GM19025 (cell line): ENCODE measurements around the gene SLC16A1.
"Not testable (repeated sequence)": the region's sequence is repeated elsewhere in the genome, so short reads cannot be mapped to it uniquely, and the experiment has no call there.

Experiments used
- ATAC-seq: cut with Tn5 transposase; IDR thresholded peaks from one replicate; pipeline ENCODE4 v1.9.1; 2021; ENCODE audit warnings: mild to moderate bottlenecking, low read depth, moderate library complexity; ENCODE audit not compliant: unreplicated experiment

SLC16A1 gene

DNA sequence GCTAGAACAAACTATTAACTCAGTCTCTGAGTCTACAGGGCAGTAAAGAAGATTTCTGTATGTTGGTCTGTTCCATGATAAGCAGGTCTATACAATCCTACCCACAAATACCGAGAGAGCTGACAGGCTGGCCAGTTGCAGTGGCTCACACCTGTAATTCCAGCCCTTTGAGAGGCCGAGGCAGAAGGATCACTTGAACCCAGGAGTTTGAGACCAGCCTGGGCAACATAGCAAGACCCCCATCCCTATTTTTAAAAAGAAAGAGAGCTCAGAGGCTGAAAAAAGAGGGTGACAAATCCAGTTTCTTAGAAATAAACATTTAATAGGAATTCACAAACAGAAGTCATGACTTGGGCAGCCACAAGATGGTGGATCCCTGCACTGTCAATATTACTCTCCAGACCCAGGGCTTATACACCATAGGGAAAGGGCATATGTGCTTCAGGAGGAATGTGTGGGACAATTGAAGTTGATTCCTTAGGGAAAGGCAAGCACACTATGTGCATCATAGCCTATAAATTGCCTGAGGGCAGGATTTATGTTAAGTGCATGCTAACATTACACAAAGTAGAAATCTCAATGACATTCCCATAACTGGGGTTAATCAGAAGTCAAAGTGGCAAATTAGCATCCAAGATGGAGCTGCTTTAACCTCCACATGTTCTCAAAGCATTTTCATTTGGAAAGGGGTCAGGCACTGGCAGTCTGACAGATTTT lies 66.8 kb downstream of the SLC16A1 start:
- no peak for ATAC-seq

DNA sequence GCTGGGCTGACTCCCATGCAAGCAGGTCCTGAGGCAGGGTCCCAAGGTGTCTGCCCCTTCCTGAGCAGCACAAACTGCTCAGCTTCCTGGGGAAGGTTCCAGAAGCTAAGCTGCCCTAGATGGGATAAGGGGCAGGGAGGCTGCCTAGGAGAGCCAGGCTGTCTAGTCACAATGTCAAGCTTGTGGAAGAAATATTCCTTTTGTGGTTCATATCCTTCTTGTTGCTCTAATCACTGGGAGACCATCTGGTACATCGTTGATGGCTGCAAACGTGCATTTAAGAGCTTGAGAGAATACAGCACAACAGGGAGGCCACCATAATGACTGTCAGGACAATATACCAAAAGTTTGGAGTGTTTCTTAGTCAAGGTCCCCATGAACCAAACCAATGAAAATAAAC lies 67.4 kb downstream of the SLC16A1 start:
- ATAC-seq = no peak

DNA sequence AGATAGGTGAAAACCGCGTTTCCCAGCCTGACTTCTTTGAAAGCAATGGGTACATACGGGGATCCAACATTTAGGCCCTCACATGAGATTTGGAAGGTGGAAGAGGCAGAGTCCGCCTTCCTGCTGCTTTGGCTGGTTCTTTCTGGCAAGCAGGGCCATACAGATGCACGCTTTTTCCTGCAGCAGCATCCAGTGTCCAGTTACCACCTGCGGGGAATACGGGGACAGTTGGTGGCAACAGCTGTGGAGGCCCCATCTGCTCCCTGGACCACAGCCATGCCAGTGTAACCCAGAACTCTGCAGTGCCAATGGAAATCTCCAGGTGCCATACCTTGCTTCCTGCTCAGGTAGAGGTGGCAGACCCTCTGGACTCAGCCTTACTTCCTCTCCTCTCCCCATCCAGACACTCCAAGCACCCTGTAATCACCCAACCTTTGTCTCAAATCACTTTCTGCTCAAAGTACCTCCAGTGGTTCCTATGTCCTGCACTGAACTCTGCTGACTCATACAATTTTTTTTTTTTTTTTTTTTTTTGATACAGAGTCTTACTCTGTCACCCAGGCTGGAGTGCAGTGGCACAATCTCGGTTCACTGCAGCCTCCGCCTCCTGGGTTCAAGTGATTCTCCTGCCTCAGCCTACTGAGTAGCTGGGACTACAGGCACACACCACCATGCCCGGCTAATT lies 68.3 kb downstream of the SLC16A1 start:
- no peak for ATAC-seq

DNA sequence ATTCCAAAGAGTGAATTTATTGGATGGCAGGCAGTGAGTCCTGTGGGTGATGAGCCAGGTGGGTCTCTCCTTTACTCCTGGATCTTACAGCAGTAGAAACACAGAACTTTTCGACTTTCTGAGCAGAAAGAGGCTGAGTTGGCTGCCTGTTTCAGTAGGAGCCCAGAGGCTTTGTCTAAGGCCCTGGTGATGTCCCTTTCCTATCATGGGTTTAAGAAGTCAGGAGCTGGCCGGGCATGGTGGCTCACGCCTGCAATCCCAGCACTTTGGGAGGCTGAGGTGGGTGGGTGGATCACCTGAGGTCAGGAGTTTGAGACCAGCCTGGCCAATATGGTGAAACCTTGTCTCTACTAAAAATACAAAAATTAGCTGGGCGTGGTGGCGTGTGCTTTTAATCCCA lies 71.0 kb downstream of the SLC16A1 start:
- not testable (repeated sequence) for ATAC-seq

DNA sequence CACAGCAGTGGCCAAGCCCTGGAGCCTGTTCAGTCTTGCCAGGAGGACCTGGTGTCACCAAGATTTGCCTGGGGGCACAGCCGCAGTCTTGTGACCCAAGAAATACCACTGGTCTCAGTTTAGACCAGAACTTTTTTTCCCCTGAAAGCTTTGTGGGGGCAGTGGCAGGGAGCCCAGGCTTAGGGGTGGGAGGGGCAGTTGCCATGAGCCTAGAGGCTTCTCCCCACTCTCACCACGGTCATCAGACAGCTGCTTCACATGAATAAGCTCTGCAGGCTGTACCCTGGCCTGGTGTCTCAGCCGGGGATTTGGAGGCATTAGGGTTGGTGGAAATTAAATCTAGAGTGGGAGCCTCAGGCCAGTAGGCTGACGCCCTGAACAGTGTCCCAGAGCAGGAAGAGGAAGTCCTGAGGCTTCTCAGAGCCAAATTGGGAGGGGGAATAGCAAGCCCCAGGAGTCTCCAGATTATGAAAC lies 73.7 kb downstream of the SLC16A1 start:
- ATAC-seq = no peak

DNA sequence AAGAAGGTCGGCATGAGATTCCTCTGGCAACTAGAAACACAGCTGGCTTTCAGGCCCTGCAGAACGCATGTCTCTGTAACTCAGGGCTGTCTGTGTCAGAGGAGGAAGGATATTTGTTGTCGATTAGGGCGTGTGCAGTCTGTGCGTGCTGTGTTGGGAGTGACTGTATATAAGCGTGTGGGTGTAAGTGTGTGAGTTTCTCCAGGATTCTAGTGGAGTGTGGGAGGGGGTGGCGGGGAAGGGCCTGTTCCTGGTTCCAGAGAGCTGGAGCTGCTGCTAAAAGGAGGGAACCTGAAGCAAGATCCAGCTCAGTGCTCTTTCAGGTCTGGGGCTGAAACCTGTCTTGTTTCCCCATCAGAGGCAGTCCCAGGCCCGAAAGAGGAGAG lies 74.3 kb downstream of the SLC16A1 start:
- ATAC-seq = no peak

DNA sequence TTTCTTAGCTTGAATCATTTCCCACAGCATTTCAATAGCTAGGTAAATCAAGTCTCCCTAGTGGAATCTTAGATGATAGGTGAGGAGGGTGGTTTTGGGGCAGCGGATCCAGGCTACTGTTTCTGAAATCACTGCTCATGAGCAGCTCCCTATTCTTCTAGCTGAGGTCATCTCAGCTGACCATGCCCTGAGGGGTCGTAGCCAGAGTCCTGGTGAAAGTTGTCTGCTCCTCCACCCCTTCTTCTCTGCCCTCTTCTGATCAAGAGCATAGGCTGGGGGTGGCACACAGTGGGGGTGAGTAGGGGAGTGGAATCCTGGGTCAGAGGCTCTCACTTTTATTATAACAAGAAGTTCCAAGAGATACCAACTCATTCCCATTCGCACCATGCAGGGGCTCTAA lies 76.2 kb downstream of the SLC16A1 start:
- no peak for ATAC-seq

DNA sequence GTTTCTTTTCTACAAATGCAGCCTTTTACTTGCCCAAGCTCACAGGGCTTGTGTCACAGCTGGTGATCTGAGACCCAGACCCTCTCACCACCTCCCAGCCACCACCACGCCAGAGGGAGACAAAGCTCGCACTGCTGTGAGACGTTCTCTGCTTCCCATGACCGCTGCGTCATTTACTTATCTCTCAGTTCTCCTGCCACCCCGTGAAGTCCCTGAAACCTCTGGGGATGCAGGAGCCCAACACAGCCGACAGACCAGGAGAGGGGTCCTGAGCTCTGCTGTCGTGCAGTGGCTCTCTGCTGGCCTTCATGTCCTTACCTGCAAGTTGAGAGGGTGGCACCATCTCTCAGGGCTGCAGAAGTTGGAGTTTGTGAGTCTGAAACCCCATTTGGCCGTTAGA lies 77.7 kb downstream of the SLC16A1 start:
- ATAC-seq = no peak

DNA sequence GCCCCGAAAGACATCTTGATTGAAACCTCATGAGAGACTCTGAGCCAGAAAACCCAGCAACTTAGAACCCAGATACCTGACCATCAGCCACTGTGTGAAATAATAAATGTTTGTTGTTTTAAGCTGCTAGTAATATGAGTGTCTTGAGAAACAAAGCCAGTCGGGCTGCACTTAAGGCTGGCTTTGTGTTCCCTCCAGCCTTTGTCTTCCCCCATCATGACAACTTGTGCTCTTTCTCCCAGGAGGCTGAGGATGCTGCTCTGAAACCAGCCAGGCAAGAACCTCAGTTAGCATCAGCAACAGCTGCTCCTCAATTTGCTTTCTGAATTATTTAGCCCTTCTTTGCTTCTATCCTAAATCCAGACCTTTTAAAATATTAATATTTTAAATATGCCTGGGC lies 78.2 kb downstream of the SLC16A1 start:
- ATAC-seq = no peak

DNA sequence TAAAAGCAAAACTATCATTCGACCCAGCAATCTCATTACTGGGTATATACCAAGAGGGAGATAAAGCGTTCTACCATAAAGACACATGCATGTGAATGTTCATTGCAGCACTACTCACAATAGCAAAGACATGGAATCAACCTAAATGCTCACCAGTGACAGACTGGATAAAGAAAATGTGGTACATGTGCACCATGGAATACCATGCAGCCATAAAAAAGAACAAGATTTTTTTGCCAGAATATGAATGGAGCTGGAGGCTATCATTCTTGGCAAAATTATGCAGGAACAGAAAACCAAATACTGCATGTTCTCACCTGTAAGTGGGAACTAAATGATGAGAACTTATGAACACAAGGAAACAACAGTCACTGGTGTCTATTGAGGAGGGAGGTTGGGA lies 79.7 kb downstream of the SLC16A1 start:
- no peak for ATAC-seq

DNA sequence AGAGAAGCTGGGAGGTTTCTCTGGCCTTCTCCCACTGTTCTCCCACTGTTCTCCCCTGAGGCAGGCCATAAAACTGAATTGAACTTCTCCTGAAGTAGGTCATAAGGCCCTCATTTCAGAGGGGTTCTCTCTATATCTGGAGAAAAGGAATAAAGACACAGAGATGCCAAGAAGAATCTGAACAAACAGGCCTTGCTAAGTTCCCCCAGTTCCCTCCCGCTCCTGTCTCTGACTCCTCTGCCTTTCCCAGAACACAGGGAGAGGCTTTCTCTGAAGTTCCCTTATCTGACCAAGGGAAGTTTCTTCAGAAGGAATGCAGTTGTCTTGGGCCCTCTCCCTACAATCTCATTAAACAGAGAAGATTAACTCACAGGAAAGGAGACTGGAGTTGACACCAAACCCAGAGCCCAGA lies 83.4 kb downstream of the SLC16A1 start:
- no peak for ATAC-seq

DNA sequence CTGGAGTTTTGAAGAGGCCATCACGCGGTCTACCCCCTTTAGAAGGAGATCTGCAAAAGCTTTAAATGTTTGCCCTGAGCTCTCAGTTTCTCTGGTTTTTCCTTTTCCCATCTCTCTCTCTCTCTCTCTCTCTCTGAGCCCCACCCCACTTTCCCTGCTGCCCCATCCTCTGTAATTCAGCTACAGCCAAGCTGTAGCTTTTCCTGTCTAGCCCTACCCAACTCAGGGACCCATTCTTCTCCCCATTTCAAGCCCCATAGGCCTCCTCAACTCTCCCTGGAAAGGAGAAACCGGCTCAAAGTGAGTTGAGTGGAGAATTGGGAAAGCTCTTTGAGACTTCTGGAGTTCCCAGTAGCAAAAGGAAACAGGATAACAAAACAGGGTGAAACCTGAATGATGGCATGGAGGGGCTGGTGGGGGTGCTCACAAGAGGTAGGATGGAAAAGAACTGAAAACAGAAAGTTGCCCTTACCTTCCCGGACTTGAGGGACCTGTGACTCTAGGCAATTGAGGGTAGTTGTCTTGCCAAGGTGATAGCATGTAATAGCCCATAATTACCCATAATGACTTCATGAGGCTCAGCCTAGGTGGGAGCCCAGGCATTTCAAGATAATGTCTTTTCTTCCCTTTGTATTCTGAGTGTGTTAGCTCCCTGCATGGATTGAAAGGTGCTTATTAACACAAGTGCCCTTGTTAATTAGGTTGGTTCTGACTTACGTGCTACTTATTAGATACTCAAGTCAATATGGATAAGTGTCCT lies 84.9 kb downstream of the SLC16A1 start:
- no peak for ATAC-seq

DNA sequence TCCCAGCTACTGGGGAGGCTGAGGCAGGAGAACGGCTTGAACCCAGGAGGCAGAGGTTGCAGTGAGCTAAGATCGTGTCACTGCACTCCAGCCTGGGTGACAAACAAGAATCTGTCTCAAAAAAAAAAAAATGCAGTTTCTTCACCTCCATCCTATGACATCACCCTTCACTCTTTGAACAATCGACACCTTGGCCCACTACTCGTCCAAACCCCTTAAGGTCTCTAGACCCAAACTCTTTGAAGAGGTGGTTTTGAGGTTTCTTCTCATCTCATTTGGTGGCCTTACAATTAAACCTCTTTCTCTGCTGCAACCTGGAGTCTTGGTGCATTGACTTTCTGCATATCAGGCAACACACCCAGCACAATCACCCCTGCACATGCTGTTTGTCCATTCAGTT lies 86.1 kb downstream of the SLC16A1 start:
- no peak for ATAC-seq

DNA sequence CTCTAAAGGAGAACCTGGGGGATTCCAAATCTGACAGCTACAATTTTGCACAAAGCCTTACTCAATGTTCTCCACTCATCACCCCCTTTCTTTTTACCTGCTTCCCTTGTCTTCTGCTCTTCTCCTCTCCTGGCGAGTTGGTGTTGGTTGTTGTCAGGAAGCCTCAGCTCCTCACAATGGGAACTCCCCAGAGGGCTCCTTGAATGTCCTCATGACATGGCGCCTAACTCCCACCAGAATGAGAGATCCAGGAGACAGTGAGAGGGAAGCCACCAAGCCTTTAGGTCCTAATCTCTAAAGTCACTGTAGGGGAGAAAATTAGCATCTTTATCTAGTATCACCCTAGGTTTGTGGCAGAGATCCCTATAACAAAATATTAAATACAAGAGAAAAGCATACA lies 87.8 kb downstream of the SLC16A1 start:
- ATAC-seq = no peak

DNA sequence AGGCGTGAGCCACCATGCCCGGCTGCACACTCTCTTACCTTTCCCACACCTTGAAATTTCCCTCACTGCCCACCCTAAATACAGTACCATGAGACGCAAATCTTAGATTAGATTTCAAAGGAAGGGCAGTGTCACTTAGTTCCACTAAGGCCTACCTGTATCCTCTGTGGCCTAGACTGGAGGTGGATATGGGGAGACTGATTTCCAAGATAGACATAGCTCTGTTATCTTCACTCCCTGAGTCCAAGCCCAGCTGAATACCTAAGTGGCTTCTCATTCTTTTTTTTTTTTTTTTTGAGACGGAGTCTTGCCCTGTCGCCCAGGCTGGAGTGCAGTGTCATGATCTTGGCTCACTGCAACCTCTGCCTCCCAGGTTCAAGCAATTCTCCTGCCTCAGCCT lies 89.0 kb downstream of the SLC16A1 start:
- no peak for ATAC-seq

DNA sequence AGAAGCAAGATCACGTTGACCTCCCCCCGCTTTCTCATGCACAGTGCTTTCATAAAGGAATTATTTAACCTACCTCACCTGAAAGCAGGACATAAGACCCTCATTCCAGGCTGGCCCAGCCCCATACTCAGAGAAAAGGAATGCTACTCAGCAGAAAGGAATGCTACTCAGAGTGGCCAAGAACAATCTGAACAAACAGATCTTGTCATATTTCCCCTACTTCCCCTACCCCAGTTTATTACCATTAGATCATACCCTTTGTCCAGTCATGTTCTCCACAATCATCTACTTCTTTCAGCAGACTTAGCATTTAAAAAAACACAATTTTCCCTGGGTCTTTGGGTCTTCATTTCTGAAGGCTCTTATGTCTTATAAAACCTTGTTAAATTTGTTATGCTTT lies 89.8 kb downstream of the SLC16A1 start:
- no peak for ATAC-seq

DNA sequence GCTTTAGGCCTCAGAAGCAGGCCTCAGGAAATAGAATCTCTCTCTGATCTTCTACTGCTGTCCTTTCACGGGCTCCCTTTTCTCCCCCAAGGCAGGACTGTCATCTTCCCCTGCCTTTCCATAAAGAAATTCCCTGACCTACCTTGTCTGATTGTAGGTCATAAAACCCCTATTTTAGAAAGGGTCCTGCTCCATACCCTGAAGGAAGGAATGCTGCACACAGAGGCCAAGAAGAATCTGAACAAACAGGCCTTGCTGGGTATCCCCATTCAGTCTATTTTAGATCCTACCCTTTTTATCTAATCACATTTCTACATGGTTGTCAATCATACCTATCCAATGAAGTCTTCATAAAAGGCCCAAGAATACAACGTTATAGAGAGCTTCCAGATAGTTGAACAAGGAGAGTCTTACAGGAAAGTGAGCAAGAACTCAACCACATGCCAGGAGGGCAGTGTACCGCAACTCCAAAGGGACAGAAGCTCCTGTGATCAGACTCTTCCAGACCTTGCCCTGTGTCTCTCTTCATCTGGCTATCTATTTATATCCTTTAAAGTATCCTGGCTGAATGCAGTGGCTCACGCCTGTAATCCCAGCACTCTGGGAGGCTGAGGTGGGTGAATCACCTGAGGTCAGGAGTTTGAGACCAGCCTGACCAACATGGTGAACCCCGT lies 93.1 kb downstream of the SLC16A1 start:
- no peak for ATAC-seq
